ENCODE results near the gene ARF6.

ARF6 gene

GRCh38 chr14:49892636-49893308, at the start of gene ARF6:
Gene ARF6, plus strand, starts transcription at chr14:49893082. Its CDS starts 655 bp downstream, at chr14:49893737.
- TF ChIP-seq, protein P1, sequence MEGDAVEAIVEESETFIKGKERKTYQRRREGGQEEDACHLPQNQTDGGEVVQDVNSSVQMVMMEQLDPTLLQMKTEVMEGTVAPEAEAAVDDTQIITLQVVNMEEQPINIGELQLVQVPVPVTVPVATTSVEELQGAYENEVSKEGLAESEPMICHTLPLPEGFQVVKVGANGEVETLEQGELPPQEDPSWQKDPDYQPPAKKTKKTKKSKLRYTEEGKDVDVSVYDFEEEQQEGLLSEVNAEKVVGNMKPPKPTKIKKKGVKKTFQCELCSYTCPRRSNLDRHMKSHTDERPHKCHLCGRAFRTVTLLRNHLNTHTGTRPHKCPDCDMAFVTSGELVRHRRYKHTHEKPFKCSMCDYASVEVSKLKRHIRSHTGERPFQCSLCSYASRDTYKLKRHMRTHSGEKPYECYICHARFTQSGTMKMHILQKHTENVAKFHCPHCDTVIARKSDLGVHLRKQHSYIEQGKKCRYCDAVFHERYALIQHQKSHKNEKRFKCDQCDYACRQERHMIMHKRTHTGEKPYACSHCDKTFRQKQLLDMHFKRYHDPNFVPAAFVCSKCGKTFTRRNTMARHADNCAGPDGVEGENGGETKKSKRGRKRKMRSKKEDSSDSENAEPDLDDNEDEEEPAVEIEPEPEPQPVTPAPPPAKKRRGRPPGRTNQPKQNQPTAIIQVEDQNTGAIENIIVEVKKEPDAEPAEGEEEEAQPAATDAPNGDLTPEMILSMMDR (IDR thresholded peaks at IDR 0.05; ENCODE audit: insufficient read depth, missing control alignments): no peak
- DNase-seq (ENCODE audit: insufficient read length, low spot score) (peak; percentile 88), FAIRE-seq (no peak)

DNA sequence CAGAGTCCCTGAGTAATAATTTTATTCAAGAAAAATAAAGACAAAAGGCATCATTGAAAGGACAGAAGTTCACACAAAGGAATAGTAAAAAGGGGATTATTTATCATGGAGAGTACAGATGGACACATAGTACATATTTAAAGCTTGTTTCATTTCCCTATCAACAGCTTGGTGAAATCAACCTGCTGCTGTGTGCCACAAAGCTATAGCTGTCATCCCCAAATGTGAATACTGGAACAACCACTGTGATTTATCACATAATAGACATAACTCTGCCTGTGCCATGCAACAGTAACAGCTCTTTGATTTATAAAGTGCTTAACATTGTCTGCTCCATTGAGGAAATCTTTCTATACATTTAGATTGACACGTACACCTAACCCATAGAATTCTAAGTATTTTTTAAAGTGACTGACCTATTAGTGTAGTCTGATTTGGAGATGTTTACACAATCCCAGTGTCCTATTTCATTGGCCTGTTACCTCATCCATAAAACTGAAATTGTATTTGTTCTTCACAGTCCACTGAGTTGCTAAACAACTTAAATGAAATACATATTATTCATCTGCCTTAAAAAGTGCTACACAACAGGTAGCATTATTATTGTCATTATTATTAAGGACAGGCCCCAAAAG, 43.6 kb upstream of the ARF6 start:
- DNase-seq (ENCODE audit: insufficient read length, low spot score): no peak
- TF ChIP-seq, protein P1 (IDR thresholded peaks at IDR 0.05; ENCODE audit: insufficient read depth, missing control alignments): no peak
- FAIRE-seq: no peak

- FAIRE-seq: peak; percentile 46
- TF ChIP-seq, protein P1 (IDR thresholded peaks at IDR 0.05; ENCODE audit: insufficient read depth, missing control alignments): no peak
- no peak for DNase-seq (ENCODE audit: insufficient read length, low spot score)
Observed at GRCh38 chr14:49851813-49852212, 41.1 kb upstream of the ARF6 start.

GRCh38 chr14:49852301-49853157, 40.4 kb upstream of the ARF6 start, which contains the start of gene NEMF:
Gene NEMF, minus strand, starts transcription at chr14:49852788. Its CDS starts 35 bp downstream, at chr14:49852753.
- DNase-seq (ENCODE audit: insufficient read length, low spot score) (peak; percentile 46), FAIRE-seq (no peak)
- TF ChIP-seq, protein P1 (IDR thresholded peaks at IDR 0.05; ENCODE audit: insufficient read depth, missing control alignments): peak; percentile 72

DNA sequence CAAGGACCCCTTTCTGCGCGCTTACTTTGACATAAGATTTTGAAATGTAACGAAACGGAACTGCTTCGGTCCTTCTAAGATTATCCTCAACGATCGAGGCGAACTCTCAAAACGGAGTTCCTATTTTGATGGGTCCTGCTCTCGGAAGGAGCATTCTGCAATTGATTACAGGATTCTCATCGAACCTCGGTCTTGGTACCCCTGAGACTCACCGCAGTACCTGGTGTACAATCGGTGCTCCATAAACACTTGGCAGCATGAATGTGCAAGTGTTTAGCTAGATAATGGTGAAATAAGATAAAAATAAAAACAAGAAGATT, 39.8 kb upstream of the ARF6 start:
- TF ChIP-seq, protein P1 (IDR thresholded peaks at IDR 0.05; ENCODE audit: insufficient read depth, missing control alignments): no peak
- no peak for DNase-seq (ENCODE audit: insufficient read length, low spot score)
- FAIRE-seq: no peak

DNA sequence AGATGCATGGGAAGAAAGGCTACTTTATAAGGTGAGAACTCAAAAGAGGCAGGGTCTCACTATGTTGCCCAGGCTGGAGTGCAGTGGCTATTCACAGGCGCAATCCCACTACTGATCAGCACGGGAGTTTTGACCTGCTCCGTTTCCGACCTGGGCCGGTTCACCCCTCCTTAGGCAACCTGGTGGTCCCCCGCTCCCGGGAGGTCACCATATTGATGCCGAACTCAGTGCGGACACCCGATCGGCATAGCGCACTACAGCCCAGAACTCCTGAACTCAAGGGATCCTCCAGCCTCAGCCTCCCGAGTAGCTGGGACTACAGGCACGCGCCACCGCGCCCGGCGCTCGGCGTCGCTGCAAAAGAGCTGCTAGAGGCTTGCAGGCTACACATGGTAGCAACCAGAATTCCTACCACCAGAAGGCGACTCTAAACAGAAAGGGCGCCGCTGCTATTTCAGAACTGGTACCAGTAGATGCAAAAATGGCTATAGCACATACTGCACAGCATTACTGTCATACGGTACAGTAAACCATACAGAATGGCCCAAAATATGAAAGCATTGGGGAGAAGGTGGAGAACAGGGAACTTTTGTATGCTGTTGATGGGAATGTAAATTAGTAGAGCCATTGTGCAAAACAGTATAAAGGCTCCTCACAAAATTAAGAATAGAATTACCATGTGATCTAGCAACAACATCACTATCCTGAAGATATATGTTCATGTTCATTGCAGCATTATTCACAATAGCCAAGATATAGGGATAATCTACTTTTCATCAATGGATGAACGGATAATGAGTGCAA, 39.1 kb upstream of the ARF6 start:
- no peak for DNase-seq (ENCODE audit: insufficient read length, low spot score)
- TF ChIP-seq, protein P1 (IDR thresholded peaks at IDR 0.05; ENCODE audit: insufficient read depth, missing control alignments): peak; percentile 50
- no peak for FAIRE-seq
